AG04449 (cell line): ENCODE results near the gene ATMIN.

Source experiments
- CTCF ChIA-PET: fragments of 350-600 bp; formaldehyde crosslinking; extraction: SDS; loops from one replicate; lab custom pipeline; 2021; ENCODE audit warnings: antibody characterized with exemption; lab: Yijun Ruan, JAX
- POLR2A ChIA-PET: fragments of 400-600, 350-600 bp; formaldehyde crosslinking; extraction: SDS; loops from one replicate; lab custom pipeline; 2020; ENCODE audit warnings: antibody characterized with exemption, inconsistent platforms; lab: Yijun Ruan, JAX
- DNase-seq: peaks from one replicate; pipeline ENCODE4 v3.0.0-alpha.2; 2010; ENCODE audit warnings: low read depth, low spot score
- H3K4me3 ChIP-seq: 2 replicates; pipeline ENCODE4 v1.5.1; 2011; ENCODE audit warnings: low read depth, mild to moderate bottlenecking, control low read depth, low read length
- CTCF ChIP-seq: IDR thresholded peaks from one replicate; pipeline ENCODE4 v1.5.1; 2011; ENCODE audit warnings: mild to moderate bottlenecking, moderate library complexity, low read length, control low read depth, inconsistent platforms; ENCODE audit not compliant: insufficient read depth; ENCODE audit errors: missing control alignments

ATMIN gene

DNA sequence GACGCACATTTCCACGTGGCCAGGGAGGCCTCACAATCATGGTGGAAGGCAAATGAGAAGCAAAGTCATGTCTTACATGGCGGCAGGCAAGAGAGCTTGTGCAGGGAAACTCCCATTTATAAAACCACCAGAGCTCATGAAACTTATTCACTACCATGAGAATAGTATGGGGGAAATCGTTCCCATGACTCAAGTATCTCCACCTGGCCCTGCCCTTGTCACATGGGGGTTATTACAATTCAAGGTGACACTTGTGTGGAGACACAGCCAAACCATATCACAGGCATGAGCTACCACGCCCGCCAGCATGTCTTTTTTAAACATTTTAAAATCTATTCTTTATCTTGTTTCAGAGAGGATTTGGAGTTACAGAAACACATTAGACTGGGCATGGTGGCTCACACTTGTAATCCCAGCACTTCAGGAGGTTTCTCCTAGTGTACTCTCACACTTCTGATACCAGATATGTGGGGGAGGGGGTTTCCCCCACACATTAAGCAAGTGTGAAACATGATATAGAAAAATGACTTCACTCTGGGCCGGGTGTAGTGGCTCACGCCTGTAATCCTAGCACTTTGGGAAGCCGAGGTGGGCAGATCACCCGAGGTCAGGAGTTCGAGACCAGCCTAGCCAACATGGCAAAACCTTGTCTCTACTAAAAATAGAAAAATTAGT lies 5.6 kb upstream of the ATMIN start:
- no peak for TF ChIP-seq CTCF
- no peak overlapping the region for H3K4me3 ChIP-seq
- ChIA-PET POLR2A (interaction anchor here (0.6 kb wide), 1 partner anchor 1134 kb away, joined by 3 read pairs; no protein-coding TSS in a partner anchor), CTCF (interaction anchor here (1.0 to 3.7 kb wide), 6 partner anchors 10 to 106 kb away, joined by 3 to 15 read pairs (median 4); no protein-coding TSS in a partner anchor)
- no peak for DNase-seq

DNA sequence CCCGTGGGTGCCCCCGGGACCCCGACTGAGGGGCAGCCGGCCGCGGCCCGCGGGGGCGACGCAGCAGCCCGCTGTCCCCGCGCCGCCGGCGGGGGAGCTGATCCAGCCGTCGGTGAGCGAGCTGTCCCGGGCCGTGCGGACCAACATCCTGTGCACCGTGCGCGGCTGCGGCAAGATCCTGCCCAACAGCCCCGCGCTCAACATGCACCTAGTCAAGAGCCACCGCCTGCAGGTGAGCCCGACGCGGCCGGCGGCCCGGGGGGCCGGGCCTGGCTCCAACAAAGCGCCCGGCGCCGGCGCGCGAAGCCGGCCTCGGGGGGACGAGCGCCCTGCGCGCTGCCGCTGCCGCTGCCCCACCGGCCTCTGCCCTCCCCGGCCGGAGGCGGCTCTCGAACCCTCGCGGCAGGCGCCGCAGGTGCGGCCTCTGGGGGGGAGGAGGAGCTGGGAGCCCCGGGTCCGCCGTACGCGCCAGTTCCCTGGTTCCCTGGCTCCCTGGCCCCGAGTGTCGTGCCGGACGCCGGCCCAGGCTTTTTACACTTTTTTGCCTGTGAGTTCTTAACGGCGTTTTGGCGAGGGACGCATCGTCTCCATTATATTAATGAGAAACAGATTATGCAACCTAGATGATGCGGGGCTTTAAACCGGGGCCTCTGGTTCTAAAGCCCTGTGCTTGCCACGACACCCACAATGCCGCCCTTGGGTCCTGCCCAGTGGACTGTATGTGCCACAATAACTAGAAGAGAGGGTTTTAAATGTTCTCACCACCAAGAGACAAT lies 521 bp downstream of the ATMIN start:
- POLR2A ChIA-PET = interaction anchor here (0.7 to 1.1 kb wide), 3 partner anchors 41 to 333 kb away, joined by 3 read pairs; partner anchors contain the start of gene C16orf46
- TF ChIP-seq CTCF = no peak
- CTCF ChIA-PET = interaction anchor here (0.6 to 5.9 kb wide), 35 partner anchors 9 to 702 kb away, joined by 3 to 67 read pairs (median 5); partner anchors contain the start of genes C16orf46, CENPN and CMC2
- no peak for DNase-seq
- H3K4me3 ChIP-seq = peak overlapping the region; percentile 74

- POLR2A ChIA-PET = interaction anchor here (1.1 kb wide), 1 partner anchor 40 kb away, joined by 3 read pairs; the partner anchor contains the start of gene C16orf46
- H3K4me3 ChIP-seq = peak overlapping the region; percentile 74
- CTCF ChIA-PET = interaction anchor here (1.0 to 5.9 kb wide), 14 partner anchors 8 to 700 kb away, joined by 3 to 67 read pairs (median 6); partner anchors contain the start of gene C16orf46
- TF ChIP-seq CTCF = no peak
- no peak for DNase-seq
Measured at GRCh38 chr16:81036751-81037350, 1.2 kb downstream of the ATMIN start.

DNA sequence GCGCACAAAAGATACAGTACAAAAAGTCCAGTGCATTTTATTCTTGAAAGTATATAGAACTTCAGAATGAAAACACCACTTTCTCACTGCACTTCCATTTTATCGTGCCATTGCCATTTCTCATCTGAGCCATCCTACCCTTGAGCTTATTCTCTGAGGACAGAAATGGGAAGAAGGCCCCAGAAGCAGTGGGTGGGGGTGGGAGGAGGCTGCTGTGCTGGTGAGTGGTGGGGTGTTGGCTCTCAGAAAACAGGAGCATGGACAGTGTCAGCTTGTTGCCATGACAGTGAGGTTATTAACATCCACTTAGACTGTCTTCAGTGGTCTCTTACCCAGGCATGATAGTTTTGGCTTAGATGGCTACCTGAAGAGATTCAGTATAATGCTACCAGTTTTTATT lies 4.5 kb downstream of the ATMIN start:
- H3K4me3 ChIP-seq = no peak overlapping the region
- no peak for TF ChIP-seq CTCF
- POLR2A ChIA-PET = no interaction called here
- CTCF ChIA-PET = interaction anchor here (0.9 to 1.1 kb wide), 2 partner anchors 20 to 36 kb away, joined by 4 to 6 read pairs; no protein-coding TSS in a partner anchor
- DNase-seq = no peak

GRCh38 chr16:81040842-81041241 lies 5.2 kb downstream of the ATMIN start:
- H3K4me3 ChIP-seq = no peak overlapping the region
- no peak for DNase-seq
- ChIA-PET POLR2A (no interaction called here), CTCF (interaction anchor here (0.9 to 1.1 kb wide), 2 partner anchors 21 to 37 kb away, joined by 4 to 6 read pairs; no protein-coding TSS in a partner anchor)
- no peak for TF ChIP-seq CTCF

DNA sequence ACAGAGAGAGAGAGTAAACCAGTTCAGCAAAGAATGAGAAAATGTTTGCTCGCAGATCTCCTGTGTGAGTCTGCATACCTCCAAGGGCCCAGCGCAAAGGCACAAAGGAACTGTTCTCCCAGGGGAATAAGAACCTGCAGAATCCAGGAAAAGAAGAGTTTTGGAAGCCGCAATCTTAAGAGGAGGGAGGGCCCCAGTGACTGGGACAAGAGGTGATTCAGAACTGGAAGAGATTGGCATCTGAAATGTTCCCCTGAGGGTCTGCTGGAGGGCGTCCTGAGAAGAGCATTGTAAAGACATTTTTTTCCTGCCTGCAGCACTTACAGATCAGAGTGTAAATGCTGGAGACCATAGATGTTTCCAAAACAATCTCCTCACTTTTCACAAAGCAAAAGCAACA lies 6.1 kb downstream of the ATMIN start:
- no peak overlapping the region for H3K4me3 ChIP-seq
- POLR2A ChIA-PET = no interaction called here
- CTCF ChIA-PET = interaction anchor here (1.0 kb wide), 1 partner anchor 14 kb away, joined by 3 read pairs; no protein-coding TSS in a partner anchor
- DNase-seq = no peak
- TF ChIP-seq CTCF = no peak
